Ramos (cell line): Measurements from ENCODE around the gene SEPTIN3.

Experiments
- in situ Hi-C: fragments of 300-500 bp; cut with MboI; formaldehyde crosslinking; loops from one replicate; pipeline ENCODE4 v1.14.3; 2022; ENCODE audit warnings: low sequenced_read_pairs; ENCODE audit not compliant: unreplicated experiment

Gene SEPTIN3

GRCh38 chr22:41940832-41941765 is 28.1 kb upstream of the SEPTIN3 start:
- in situ Hi-C loops = loop anchor here (5.0 kb wide), 1 partner anchor 244 kb away; the partner anchor contains the start of gene MEI1

GRCh38 chr22:41943661-41944209 is 25.5 kb upstream of the SEPTIN3 start:
- in situ Hi-C loops = loop anchor here (5.0 kb wide), 1 partner anchor 246 kb away; the partner anchor contains the start of gene MEI1

GRCh38 chr22:41946629-41947423 is 22.4 kb upstream of the SEPTIN3 start, which contains the start of gene CENPM:
Gene CENPM, minus strand, starts transcription at chr22:41947152. Its CDS starts 76 bp downstream, at chr22:41947076.
- in situ Hi-C loops = loop anchor here (5.0 kb wide), 1 partner anchor 125 kb away; no protein-coding TSS in a partner anchor

GRCh38 chr22:41947424-41948080 is 21.7 kb upstream of the SEPTIN3 start:
- in situ Hi-C loops = loop anchor here (5.0 kb wide), 1 partner anchor 125 kb away; no protein-coding TSS in a partner anchor

GRCh38 chr22:41948142-41948541 is 21.1 kb upstream of the SEPTIN3 start:
- in situ Hi-C loops = loop anchor here (5.0 kb wide), 1 partner anchor 126 kb away; no protein-coding TSS in a partner anchor

GRCh38 chr22:41948928-41949296 is 20.3 kb upstream of the SEPTIN3 start:
- in situ Hi-C loops = loop anchor here (5.0 kb wide), 1 partner anchor 127 kb away; no protein-coding TSS in a partner anchor

- in situ Hi-C loops = loop anchor here (5.0 kb wide), 1 partner anchor 127 kb away; no protein-coding TSS in a partner anchor
These were observed 19.8 kb upstream of the SEPTIN3 start for GRCh38 chr22:41949297-41949965.

- in situ Hi-C loops = no loop called here
These were observed 17.3 kb upstream of the SEPTIN3 start, which contains the start of gene SMIM45 for GRCh38 chr22:41951898-41952474. Gene SMIM45, plus strand, starts transcription at chr22:41952150.

- in situ Hi-C loops = no loop called here
These were observed 16.5 kb upstream of the SEPTIN3 start for GRCh38 chr22:41952713-41953112.

- in situ Hi-C loops = no loop called here
These were observed 11.2 kb upstream of the SEPTIN3 start for GRCh38 chr22:41957941-41958556.

GRCh38 chr22:41963453-41964111 is 5.7 kb upstream of the SEPTIN3 start:
- in situ Hi-C loops = loop anchor here (10.0 kb wide), 2 partner anchors 151 to 471 kb away; partner anchors contain the start of gene NFAM1

GRCh38 chr22:41964112-41964491 is 5.1 kb upstream of the SEPTIN3 start:
- in situ Hi-C loops = loop anchor here (10.0 kb wide), 2 partner anchors 151 to 471 kb away; partner anchors contain the start of gene NFAM1

GRCh38 chr22:41966225-41966606 is 3.0 kb upstream of the SEPTIN3 start:
- in situ Hi-C loops = loop anchor here (10.0 kb wide), 2 partner anchors 149 to 469 kb away; partner anchors contain the start of gene NFAM1

- in situ Hi-C loops = loop anchor here (10.0 kb wide), 2 partner anchors 148 to 468 kb away; partner anchors contain the start of gene NFAM1
These were observed 2.5 kb upstream of the SEPTIN3 start for GRCh38 chr22:41966607-41967240.

GRCh38 chr22:41968601-41969000 is 642 bp upstream of the SEPTIN3 start:
- in situ Hi-C loops = loop anchor here (10.0 kb wide), 2 partner anchors 146 to 466 kb away; partner anchors contain the start of gene NFAM1

GRCh38 chr22:41970601-41971000 is 1.4 kb downstream of the SEPTIN3 start:
- in situ Hi-C loops = no loop called here

GRCh38 chr22:41971431-41971830 is 2.2 kb downstream of the SEPTIN3 start:
- in situ Hi-C loops = no loop called here
